GM12878 (cell line): ENCODE results near the gene STAB2. TPM values are rescaled to one million over a fixed set of nuclear protein-coding genes. Genes with fewer than 3 reads are reported as not detected.

Experiments
- ATAC-seq: fragments of 200-7000 bp; cut with Tn5 transposase; 3 replicates; pipeline ENCODE4 v1.9.1; 2020; ENCODE audit warnings: mild to moderate bottlenecking, moderate library complexity
- BruUV-seq: library from RNA; stranded (reverse); fragments of 400-500 nt; replicated peaks from 2 replicates; lab custom pipeline; 2021; lab: Mats Ljungman, UMichigan
- CTCF ChIA-PET: fragments of 300-600 bp; sonication (Branson Sonifier 250); formaldehyde crosslinking; extraction: SDS; loops from one replicate; lab custom pipeline; 2021; ENCODE audit warnings: inconsistent platforms; lab: Yijun Ruan, JAX
- POLR2A ChIA-PET: fragments of 350-600 bp; formaldehyde crosslinking; extraction: SDS; loops from one replicate; lab custom pipeline; 2021; ENCODE audit warnings: inconsistent platforms; lab: Charles Lee
- RAD21 ChIA-PET: fragments of 300-600 bp; sonication (Branson Sonifier 250); formaldehyde crosslinking; loops from one replicate; lab custom pipeline; 2023; ENCODE audit warnings: antibody characterized with exemption; ENCODE audit not compliant: unreplicated experiment; lab: Charles Lee
- SMC1A ChIA-PET: fragments of 300-600 bp; sonication (Branson Sonifier 250); formaldehyde crosslinking; loops from one replicate; lab custom pipeline; 2023; ENCODE audit not compliant: unreplicated experiment, uncharacterized antibody; lab: Charles Lee
- DNase-seq: peaks from one replicate; pipeline ENCODE4 v3.0.0-alpha.2; 2011; ENCODE audit warnings: low read depth, low spot score
- FAIRE-seq: peaks from 3 replicates; lab custom pipeline; 2011; peaks lifted over from hg19 to GRCh38; lab: Jason Lieb, UNC
- H2AFZ ChIP-seq: 2 replicates; pipeline ENCODE4 v1.6.0; 2011; ENCODE audit warnings: low read depth, low read length, control low read depth; ENCODE audit not compliant: control insufficient read depth
- H3K27ac ChIP-seq: 2 replicates; pipeline ENCODE4 v1.5.1; 2011; ENCODE audit warnings: control low read depth; ENCODE audit not compliant: control insufficient read depth, insufficient read depth
- H3K27me3 ChIP-seq, 2 experiments: replicated peaks in 1 of 2; 2 replicates each; pipeline versions ENCODE4 v1.6.0 to v1.6.1; 2011; ENCODE audit warnings: low read length in 1 of 2; ENCODE audit not compliant: control insufficient read depth in 2 of 2, insufficient read depth in 2 of 2
- H3K36me3 ChIP-seq, 2 experiments: 2 replicates each; pipeline ENCODE4 v1.5.1; 2011; ENCODE audit warnings: low read length in 1 of 2; ENCODE audit not compliant: control insufficient read depth in 2 of 2, insufficient read depth in 2 of 2
- H3K4me1 ChIP-seq: 2 replicates; pipeline ENCODE4 v1.6.1; 2011; ENCODE audit warnings: mild to moderate bottlenecking, low read length, moderate library complexity, mixed read lengths; ENCODE audit not compliant: control insufficient read depth, insufficient read depth
- H3K4me2 ChIP-seq: 2 replicates; pipeline ENCODE4 v1.6.0; 2011; ENCODE audit warnings: control low read depth; ENCODE audit not compliant: control insufficient read depth, insufficient read depth
- H3K4me3 ChIP-seq: fragments of 200-600 bp; sonication (generic); 2 replicates; pipeline ENCODE4 v1.5.1; 2016
- H3K79me2 ChIP-seq: 2 replicates; pipeline ENCODE4 v1.6.0; 2011; ENCODE audit warnings: low read length; ENCODE audit not compliant: control insufficient read depth, insufficient read depth
- H3K9ac ChIP-seq: 2 replicates; pipeline ENCODE4 v1.8.0; 2011; ENCODE audit warnings: low read length, control low read depth, mixed read lengths; ENCODE audit not compliant: control insufficient read depth, insufficient read depth
- H3K9me3 ChIP-seq: replicated peaks from 3 replicates; pipeline ENCODE4 v1.5.1; 2011; ENCODE audit warnings: mild to moderate bottlenecking, low read length; ENCODE audit not compliant: control insufficient read depth, insufficient read depth
- H4K20me1 ChIP-seq: 2 replicates; pipeline ENCODE4 v1.6.0; 2011; ENCODE audit not compliant: control insufficient read depth, insufficient read depth
- CHD1 ChIP-seq: IDR thresholded peaks from 2 replicates; pipeline ENCODE4 v1.6.1; 2012; ENCODE audit warnings: low read depth, low read length, improper control_type of control experiment
- CHD2 ChIP-seq: IDR thresholded peaks from 2 replicates; pipeline ENCODE4 v1.6.1; 2011; ENCODE audit warnings: low read depth, low read length, improper control_type of control experiment, borderline replicate concordance
- CREM ChIP-seq: IDR thresholded peaks from 2 replicates; pipeline ENCODE4 v1.6.1; 2014; ENCODE audit warnings: antibody characterized with exemption, low read depth
- MEF2B ChIP-seq: fragments of 450-650 bp; IDR thresholded peaks from 2 replicates; pipeline ENCODE4 v1.6.1; 2018; ENCODE audit warnings: mild to moderate bottlenecking, moderate library complexity; ENCODE audit not compliant: partially characterized antibody, poor library complexity, severe bottlenecking
- MTA2 ChIP-seq: fragments of 450-650 bp; IDR thresholded peaks from 2 replicates; pipeline ENCODE4 v1.6.1; 2016; ENCODE audit warnings: low read depth, mild to moderate bottlenecking, moderate library complexity
- SP1 ChIP-seq: IDR thresholded peaks from one replicate; pipeline ENCODE4 v1.6.1; 2011; ENCODE audit warnings: low read depth, low read length
- SRF ChIP-seq, 2 experiments: IDR thresholded peaks; 2 replicates each; pipeline ENCODE4 v1.6.1; 2011; ENCODE audit warnings: low read depth in 2 of 2, low read length in 2 of 2, mild to moderate bottlenecking in 1 of 2, moderate library complexity in 1 of 2
- YY1 ChIP-seq: IDR thresholded peaks from 2 replicates; pipeline ENCODE4 v1.6.1; 2011; ENCODE audit warnings: low read depth, mild to moderate bottlenecking, low read length
- ZNF24 ChIP-seq: fragments of 450-650 bp; IDR thresholded peaks from 2 replicates; pipeline ENCODE4 v1.6.1; 2017; ENCODE audit warnings: antibody characterized with exemption, mild to moderate bottlenecking
- ZNF622 ChIP-seq: fragments of 450-650 bp; IDR thresholded peaks from 2 replicates; pipeline ENCODE4 v1.6.1; 2017; ENCODE audit warnings: mild to moderate bottlenecking, inconsistent platforms
- WGBS: methylation state at CpG from one replicate; pipeline ENCODE4 v1.1.6; 2016; ENCODE audit warnings: low lambda C conversion rate; ENCODE audit not compliant: insufficient replicate concordance, insufficient coverage; ENCODE audit errors: missing lambda C conversion rate; 5-methylcytosine and 5-hydroxymethylcytosine counted together
- in situ Hi-C: fragments of 300-500 bp; cut with MboI; formaldehyde crosslinking; loops from 9 replicates; pipeline ENCODE4 v1.14.3; 2018; ENCODE audit warnings: mixed read lengths
- intact Hi-C: fragments of 100-400 bp; cut with micrococcal nuclease; formaldehyde crosslinking; loops from one replicate; pipeline ENCODE4 v1.14.2; 2022; ENCODE audit not compliant: unreplicated experiment
- polyA plus RNA-seq, 11 experiments: library from polyadenylated mRNA; depleted of rRNA in 4 of 11; unstranded in 6 of 11; stranded (reverse) in 5 of 11; fragments of >200 nt; fragmentation: Nextera tagmentation in 4 of 11; fragmentation: Illumina TruSeq in 1 of 11; extraction: Ambion mirVana in 4 of 11; extraction: Trizol in 1 of 11; gene quantifications; 1 replicate in 1 of 11; 2 replicates in 10 of 11; pipeline versions ENCODE4 v1.2.1 to v1.2.3, GENCODE V29; 2011 to 2016; ENCODE audit warnings: inconsistent platforms in 2 of 11, missing spikeins in 2 of 11, low read depth in 1 of 11
- total RNA-seq, 4 experiments: library from RNA; depleted of rRNA in 3 of 4; stranded (reverse); fragments of >200 nt in 3 of 4; fragmentation: Illumina TruSeq in 1 of 4; extraction: Trizol in 1 of 4; gene quantifications; 2 replicates each; pipeline versions ENCODE4 v1.2.1 to v1.2.3, GENCODE V29; 2013 to 2021
- TF ChIP-seq, protein P1 (sequence below): IDR thresholded peaks from 2 replicates; pipeline ENCODE4 v1.6.1; 2011; ENCODE audit warnings: borderline replicate concordance, low read depth, mild to moderate bottlenecking, moderate library complexity, mixed read lengths, low read length; ENCODE audit not compliant: insufficient read depth; ENCODE audit errors: extremely low read length

STAB2 gene
- total and polyA plus RNA-seq, 10 of the 15 experiments (the other 5 are each of a cell fraction or from before 2014, with no cell fraction given): 0.37 TPM; not detected in 9

DNA sequence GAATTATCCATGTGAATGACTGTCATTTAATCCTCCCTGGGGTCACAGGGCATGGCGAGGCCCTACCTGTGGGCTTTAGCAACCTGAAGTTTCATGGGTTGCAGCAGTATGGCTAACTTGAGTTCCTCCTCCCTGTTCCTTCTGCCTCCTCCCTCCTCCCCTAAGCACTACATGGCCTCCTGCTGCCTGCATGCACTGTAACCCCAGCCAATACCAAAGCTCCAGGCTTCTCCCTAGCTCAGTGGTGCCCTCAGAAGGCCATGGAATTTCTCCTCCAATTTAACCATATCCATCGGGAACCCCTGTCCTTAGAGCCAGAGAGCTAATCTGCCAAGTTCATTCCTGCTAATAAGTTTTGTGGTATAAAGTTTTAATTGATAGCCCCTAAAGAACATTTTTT is 158.9 kb downstream of the STAB2 start:
- ATAC-seq (no peak), DNase-seq (no peak), FAIRE-seq (no peak)
- H3K79me2 ChIP-seq: no peaks in the 10 kb centered on the region
- intact Hi-C loops (no loop called here), in situ Hi-C loops (no loop called here)
- no peaks in the 10 kb centered on the region; a peak in 1 of 4 replicates for H3K27me3 ChIP-seq
- no peaks in the 10 kb centered on the region for H3K9me3 ChIP-seq
- H3K4me3 ChIP-seq: no peak overlapping the region
- no peaks in the 10 kb centered on the region; the same call in 1 of the 2 replicates for H4K20me1 ChIP-seq
- no peak overlapping the region for H2AFZ ChIP-seq
- ChIA-PET CTCF (no interaction called here), POLR2A (no interaction called here), SMC1A (interaction anchor here (0.6 kb wide), 1 partner anchor 454 kb away, joined by 3 read pairs; no protein-coding TSS in a partner anchor), RAD21 (no interaction called here)
- no peak overlapping the region for H3K27ac ChIP-seq
- H3K4me2 ChIP-seq: no peak overlapping the region
- BruUV-seq: no TSS peak
- 40% methylated on average over 2 of the region's 2 CpGs for WGBS
- H3K9ac ChIP-seq: no peak overlapping the region
- H3K4me1 ChIP-seq: no peaks in the 10 kb centered on the region
- no peaks in the 10 kb centered on the region for H3K36me3 ChIP-seq
- TF ChIP-seq CHD2 (no peak), MEF2B (no peak), SP1 (no peak), CREM (no peak), SRF (IDR thresholded peaks at IDR 0.05; ENCODE audit: low read depth in 2 of 2, low read length in 2 of 2) (no peak), ZNF622 (no peak), ZNF24 (no peak), CHD1 (no peak), YY1 (no peak), MTA2 (no peak)
- TF ChIP-seq, protein P1, sequence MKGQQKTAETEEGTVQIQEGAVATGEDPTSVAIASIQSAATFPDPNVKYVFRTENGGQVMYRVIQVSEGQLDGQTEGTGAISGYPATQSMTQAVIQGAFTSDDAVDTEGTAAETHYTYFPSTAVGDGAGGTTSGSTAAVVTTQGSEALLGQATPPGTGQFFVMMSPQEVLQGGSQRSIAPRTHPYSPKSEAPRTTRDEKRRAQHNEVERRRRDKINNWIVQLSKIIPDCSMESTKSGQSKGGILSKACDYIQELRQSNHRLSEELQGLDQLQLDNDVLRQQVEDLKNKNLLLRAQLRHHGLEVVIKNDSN: no peak
